Suprapubic skin (tissue), 4 donors: ENCODE data around the gene PAOX. TPM values are rescaled to one million over a fixed set of nuclear protein-coding genes. Genes with fewer than 3 reads are reported as not detected.
A peak's percentile ranks its signal among the peaks of the same experiment; 100 is the strongest.

Experiments used
- DNase-seq, 2 donors: peaks; one replicate each; pipeline ENCODE4 v3.0.0-alpha.2; 2019; ENCODE audit warnings: low spot score in 2 of 2
- H3K27ac ChIP-seq: fragments of 200-600 bp; sonication (generic); one replicate; pipeline ENCODE4 v1.5.1; 2019
- H3K27me3 ChIP-seq: fragments of 200-600 bp; sonication (generic); one replicate; pipeline ENCODE4 v1.5.1; 2019
- H3K36me3 ChIP-seq: fragments of 200-600 bp; sonication (generic); one replicate; pipeline ENCODE4 v1.5.1; 2019
- H3K4me1 ChIP-seq: fragments of 200-600 bp; sonication (generic); one replicate; pipeline ENCODE4 v1.5.1; 2019
- H3K4me3 ChIP-seq: fragments of 200-600 bp; sonication (generic); one replicate; pipeline ENCODE4 v1.5.1; 2019; ENCODE audit warnings: mild to moderate bottlenecking
- H3K9me3 ChIP-seq: fragments of 200-600 bp; sonication (generic); one replicate; pipeline ENCODE4 v1.5.1; 2019
- EP300 ChIP-seq: sonication (generic); formaldehyde crosslinking; IDR thresholded peaks from one replicate; pipeline ENCODE4 v1.6.1; 2017; ENCODE audit warnings: antibody characterized with exemption
- POLR2A ChIP-seq, 2 donors: fragments of 450-650 bp; IDR thresholded peaks; one replicate each; pipeline ENCODE4 v1.6.1; 2017; ENCODE audit warnings: antibody characterized with exemption in 2 of 2, mild to moderate bottlenecking in 2 of 2, moderate library complexity in 2 of 2
- POLR2AphosphoS5 ChIP-seq, 3 donors: sonication (generic); formaldehyde crosslinking; IDR thresholded peaks; one replicate each; pipeline ENCODE4 v1.6.1; 2017; ENCODE audit warnings: antibody characterized with exemption in 3 of 3
- WGBS: methylation state at CpG from one replicate; pipeline ENCODE4 v1.1.5; 2018; 5-methylcytosine and 5-hydroxymethylcytosine counted together
- total RNA-seq, 4 donors: library from RNA; depleted of rRNA; stranded (reverse); fragments of >200 nt; gene quantifications; one replicate each; pipeline ENCODE4 v1.1.0, GENCODE V29; 2016
- TF ChIP-seq, protein P1 (sequence below), 2 donors: fragments of 200-600 bp in 1 of 2; fragments of 450-650 bp in 1 of 2; sonication (generic) in 1 of 2; IDR thresholded peaks; one replicate each; pipeline ENCODE4 v1.5.1; 2016 to 2019; ENCODE audit warnings: antibody characterized with exemption in 2 of 2, mild to moderate bottlenecking in 1 of 2, moderate library complexity in 1 of 2

PAOX gene
- total RNA-seq, 4 donors from 2014 or later: 7.8 to 23.4 (median 14.3) TPM

DNA sequence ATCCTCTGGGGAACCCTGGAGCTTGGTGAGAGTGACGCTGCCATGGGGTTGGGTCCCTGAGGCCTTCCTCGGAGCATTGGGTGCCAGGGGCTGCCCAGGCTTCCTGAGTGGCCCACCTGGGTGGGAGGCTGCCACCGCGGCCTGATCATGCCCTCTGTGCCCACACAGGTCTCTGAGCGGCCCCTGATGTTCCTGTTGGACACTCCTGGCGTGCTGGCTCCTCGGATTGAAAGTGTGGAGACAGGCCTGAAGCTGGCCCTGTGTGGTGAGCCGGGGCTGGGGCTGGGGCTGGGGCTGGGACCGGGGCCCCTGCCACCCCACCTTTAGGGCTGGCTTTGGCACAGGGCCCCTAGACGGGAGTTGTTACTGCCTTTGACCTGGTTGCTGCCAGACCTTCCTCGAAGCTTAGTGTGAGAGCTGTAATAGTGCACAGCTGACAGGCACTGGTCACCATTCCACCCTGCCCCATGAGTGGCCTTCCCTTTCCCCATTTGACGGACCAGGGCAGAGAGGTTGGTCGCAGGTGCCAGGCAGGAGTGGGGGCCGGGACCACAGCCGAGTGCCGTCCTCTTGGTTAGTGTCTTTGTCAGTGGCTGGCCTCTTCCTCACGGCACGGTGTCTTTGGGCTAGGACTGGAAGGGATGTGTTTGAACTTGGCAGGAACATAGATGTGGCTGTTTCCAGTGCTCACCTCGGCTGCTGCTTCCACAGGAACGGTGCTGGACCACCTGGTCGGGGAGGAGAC is 23.1 kb downstream of the PAOX start:
- no peak overlapping the region for H3K27ac ChIP-seq
- H3K9me3 ChIP-seq: no peaks in the 10 kb centered on the region
- peaks cover 69% of the 10 kb centered on the region for H3K36me3 ChIP-seq
- no peaks in the 10 kb centered on the region for H3K27me3 ChIP-seq
- H3K4me1 ChIP-seq: no peaks in the 10 kb centered on the region
- TF ChIP-seq, protein P1, sequence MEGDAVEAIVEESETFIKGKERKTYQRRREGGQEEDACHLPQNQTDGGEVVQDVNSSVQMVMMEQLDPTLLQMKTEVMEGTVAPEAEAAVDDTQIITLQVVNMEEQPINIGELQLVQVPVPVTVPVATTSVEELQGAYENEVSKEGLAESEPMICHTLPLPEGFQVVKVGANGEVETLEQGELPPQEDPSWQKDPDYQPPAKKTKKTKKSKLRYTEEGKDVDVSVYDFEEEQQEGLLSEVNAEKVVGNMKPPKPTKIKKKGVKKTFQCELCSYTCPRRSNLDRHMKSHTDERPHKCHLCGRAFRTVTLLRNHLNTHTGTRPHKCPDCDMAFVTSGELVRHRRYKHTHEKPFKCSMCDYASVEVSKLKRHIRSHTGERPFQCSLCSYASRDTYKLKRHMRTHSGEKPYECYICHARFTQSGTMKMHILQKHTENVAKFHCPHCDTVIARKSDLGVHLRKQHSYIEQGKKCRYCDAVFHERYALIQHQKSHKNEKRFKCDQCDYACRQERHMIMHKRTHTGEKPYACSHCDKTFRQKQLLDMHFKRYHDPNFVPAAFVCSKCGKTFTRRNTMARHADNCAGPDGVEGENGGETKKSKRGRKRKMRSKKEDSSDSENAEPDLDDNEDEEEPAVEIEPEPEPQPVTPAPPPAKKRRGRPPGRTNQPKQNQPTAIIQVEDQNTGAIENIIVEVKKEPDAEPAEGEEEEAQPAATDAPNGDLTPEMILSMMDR (IDR thresholded peaks at IDR 0.05): no peak
- TF ChIP-seq EP300 (no peak), POLR2AphosphoS5 (IDR thresholded peaks at IDR 0.05) (no peak), POLR2A (IDR thresholded peaks at IDR 0.05) (no peak)
- no peak overlapping the region for H3K4me3 ChIP-seq
- DNase-seq: peak in 1 of 2 donors; percentile 40
- WGBS: 97% methylated on average over 8 of the region's 21 CpGs

DNA sequence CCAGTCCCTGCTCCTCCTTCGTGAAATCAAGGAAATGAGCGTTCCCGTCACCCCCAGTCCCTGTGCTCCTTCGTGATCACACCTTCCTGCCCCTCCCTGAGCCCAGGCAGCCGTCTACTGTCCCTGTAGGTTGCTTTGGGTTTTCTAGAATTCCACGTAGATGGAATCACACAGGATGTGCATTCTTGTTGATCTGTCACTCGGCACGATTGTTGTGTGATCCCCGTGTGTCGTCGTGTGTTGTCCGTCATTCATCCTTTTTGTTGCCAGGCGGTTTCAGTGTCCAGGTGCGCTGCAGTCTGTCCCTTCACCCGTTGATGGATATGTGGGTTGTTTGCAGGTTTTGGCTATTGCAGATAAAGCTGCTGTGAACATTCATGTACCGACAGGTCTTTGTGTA is 24.3 kb downstream of the PAOX start:
- H3K4me3 ChIP-seq: no peak overlapping the region
- TF ChIP-seq POLR2A (IDR thresholded peaks at IDR 0.05) (no peak), POLR2AphosphoS5 (IDR thresholded peaks at IDR 0.05) (no peak)
- TF ChIP-seq, protein P1 (IDR thresholded peaks at IDR 0.05): no peak
- no peak overlapping the region for H3K27ac ChIP-seq
- H3K4me1 ChIP-seq: no peaks in the 10 kb centered on the region
- DNase-seq: peak in 1 of 2 donors; percentile 30
- WGBS: 89% methylated on average over 16 of the region's 16 CpGs
- peaks cover 62% of the 10 kb centered on the region for H3K36me3 ChIP-seq
- no peaks in the 10 kb centered on the region for H3K27me3 ChIP-seq
- no peaks in the 10 kb centered on the region for H3K9me3 ChIP-seq

- 91% methylated on average over 5 of the region's 5 CpGs for WGBS
- no peak overlapping the region for H3K4me3 ChIP-seq
- H3K27me3 ChIP-seq: no peaks in the 10 kb centered on the region
- H3K27ac ChIP-seq: no peak overlapping the region
- no peaks in the 10 kb centered on the region for H3K9me3 ChIP-seq
- no peak for DNase-seq
- peaks cover 58% of the 10 kb centered on the region for H3K36me3 ChIP-seq
- no peaks in the 10 kb centered on the region for H3K4me1 ChIP-seq
- TF ChIP-seq POLR2AphosphoS5 (IDR thresholded peaks at IDR 0.05) (no peak), POLR2A (IDR thresholded peaks at IDR 0.05) (no peak), EP300 (no peak)
- TF ChIP-seq, protein P1 (IDR thresholded peaks at IDR 0.05): no peak
Measured at GRCh38 chr10:133403784-133404183, 24.7 kb downstream of the PAOX start.

GRCh38 chr10:133405272-133405671 is 26.2 kb downstream of the PAOX start:
- H3K4me1 ChIP-seq: no peaks in the 10 kb centered on the region
- WGBS: 62% methylated on average over 2 of the region's 2 CpGs
- H3K36me3 ChIP-seq: peaks cover 50% of the 10 kb centered on the region

More at GRCh38 chr10:133405272-133405671, 26.2 kb downstream of the PAOX start:
- Histone ChIP-seq H3K4me3 (no peak overlapping the region), H3K27ac (no peak overlapping the region), H3K27me3 (no peaks in the 10 kb centered on the region), H3K9me3 (no peaks in the 10 kb centered on the region)
- DNase-seq: no peak
- no peak for TF ChIP-seq POLR2A (IDR thresholded peaks at IDR 0.05)
- TF ChIP-seq, protein P1 (IDR thresholded peaks at IDR 0.05): no peak
- no peak for TF ChIP-seq EP300
- no peak for TF ChIP-seq POLR2AphosphoS5 (IDR thresholded peaks at IDR 0.05)
